ENCODE data around the gene GYS1.

Gene GYS1

GRCh38 chr19:48968179-48968661 lies 24.9 kb downstream of the GYS1 start:
- peaks cover 42% of the 10 kb centered on the region for H3K4me1 ChIP-seq (ENCODE audit: insufficient read depth, low read length, severe bottlenecking)
- no peak overlapping the region for H3K9ac ChIP-seq (ENCODE audit: low read length)
- no peak overlapping the region for H2AFZ ChIP-seq (ENCODE audit: low read length)
- 0 out of 2 replicates have a peak, but pooled peaks cover 4% of the 10 kb centered on the region for H3K79me2 ChIP-seq (ENCODE audit: insufficient read depth, low read length)
- no peaks in the 10 kb centered on the region for H3K9me3 ChIP-seq (ENCODE audit: low read length)
- H3K4me3 ChIP-seq (ENCODE audit: low read depth, low read length, poor library complexity, severe bottlenecking), result no peak overlapping the region
- H3K27me3 ChIP-seq (ENCODE audit: insufficient read depth, low read length), result no peaks in the 10 kb centered on the region
- H3K36me3 ChIP-seq (ENCODE audit: insufficient read depth, low read length), result peaks cover 45% of the 10 kb centered on the region
- H3F3A ChIP-seq (ENCODE audit: insufficient read depth, low read length), result peaks cover 5% of the 10 kb centered on the region; the same call in 1 of the 2 replicates
- peak overlapping the region; percentile 72 for H3K27ac ChIP-seq (ENCODE audit: low read depth, low read length, poor library complexity, severe bottlenecking)
- no peaks in the 10 kb centered on the region for H4K20me1 ChIP-seq (ENCODE audit: insufficient read depth, low read length)
- H3K4me2 ChIP-seq (ENCODE audit: low read length), result no peak overlapping the region
- TF ChIP-seq EZH2 (IDR thresholded peaks at IDR 0.05; ENCODE audit: borderline replicate concordance, low read length), result no peak
- no peak for TF ChIP-seq CTCF (IDR thresholded peaks at IDR 0.05; ENCODE audit: low read length)
- no peaks in the 10 kb centered on the region for H3K9me2 ChIP-seq (ENCODE audit: low read depth, low read length)

- no peak overlapping the region for H3K9ac ChIP-seq (ENCODE audit: low read length)
- H3K4me2 ChIP-seq (ENCODE audit: low read length), result peak overlapping the region; percentile 98; the same call in 1 of the 2 replicates
- H3K9me2 ChIP-seq (ENCODE audit: low read depth, low read length), result no peaks in the 10 kb centered on the region
- peaks cover 45% of the 10 kb centered on the region for H3K36me3 ChIP-seq (ENCODE audit: insufficient read depth, low read length)
- H2AFZ ChIP-seq (ENCODE audit: low read length), result no peak overlapping the region
- H3K79me2 ChIP-seq (ENCODE audit: insufficient read depth, low read length), result 0 out of 2 replicates have a peak, but pooled peaks cover 4% of the 10 kb centered on the region
- H3K4me1 ChIP-seq (ENCODE audit: insufficient read depth, low read length, severe bottlenecking), result peaks cover 48% of the 10 kb centered on the region
- no peak overlapping the region for H3K4me3 ChIP-seq (ENCODE audit: low read depth, low read length, poor library complexity, severe bottlenecking)
- no peaks in the 10 kb centered on the region for H3K9me3 ChIP-seq (ENCODE audit: low read length)
- peaks cover 5% of the 10 kb centered on the region; the same call in 1 of the 2 replicates for H3F3A ChIP-seq (ENCODE audit: insufficient read depth, low read length)
- H4K20me1 ChIP-seq (ENCODE audit: insufficient read depth, low read length), result no peaks in the 10 kb centered on the region
- peak overlapping the region; percentile 72 for H3K27ac ChIP-seq (ENCODE audit: low read depth, low read length, poor library complexity, severe bottlenecking)
- no peak for TF ChIP-seq CTCF (IDR thresholded peaks at IDR 0.05; ENCODE audit: low read length)
- TF ChIP-seq EZH2 (IDR thresholded peaks at IDR 0.05; ENCODE audit: borderline replicate concordance, low read length), result no peak
- H3K27me3 ChIP-seq (ENCODE audit: insufficient read depth, low read length), result no peaks in the 10 kb centered on the region
Observed at GRCh38 chr19:48967346-48968178, 25.5 kb downstream of the GYS1 start.

GRCh38 chr19:48966541-48967345 lies 26.4 kb downstream of the GYS1 start:
- Histone ChIP-seq H3K27ac (ENCODE audit: low read depth, low read length, poor library complexity, severe bottlenecking) (peak overlapping the region; percentile 72), H3K27me3 (ENCODE audit: insufficient read depth, low read length) (no peaks in the 10 kb centered on the region), H3K9me3 (ENCODE audit: low read length) (no peaks in the 10 kb centered on the region), H3F3A (ENCODE audit: insufficient read depth, low read length) (peaks cover 5% of the 10 kb centered on the region; the same call in 1 of the 2 replicates), H2AFZ (ENCODE audit: low read length) (no peak overlapping the region), H3K9me2 (ENCODE audit: low read depth, low read length) (no peaks in the 10 kb centered on the region), H3K36me3 (ENCODE audit: insufficient read depth, low read length) (peaks cover 45% of the 10 kb centered on the region), H3K4me3 (ENCODE audit: low read depth, low read length, poor library complexity, severe bottlenecking) (peak overlapping the region; percentile 67), H3K9ac (ENCODE audit: low read length) (peak overlapping the region; percentile 78), H4K20me1 (ENCODE audit: insufficient read depth, low read length) (no peaks in the 10 kb centered on the region), H3K79me2 (ENCODE audit: insufficient read depth, low read length) (0 out of 2 replicates have a peak, but pooled peaks cover 4% of the 10 kb centered on the region), H3K4me1 (ENCODE audit: insufficient read depth, low read length, severe bottlenecking) (peaks cover 56% of the 10 kb centered on the region), H3K4me2 (ENCODE audit: low read length) (peak overlapping the region; percentile 98)
- TF ChIP-seq CTCF (IDR thresholded peaks at IDR 0.05; ENCODE audit: low read length) (no peak), EZH2 (IDR thresholded peaks at IDR 0.05; ENCODE audit: borderline replicate concordance, low read length) (no peak)
